SU-DHL-6 (cell line): ENCODE results near the gene FUOM.

Experiments
- H2AFZ ChIP-seq: fragments of 200-600 bp; sonication (generic); 2 replicates; pipeline ENCODE4 v1.6.1; 2014; ENCODE audit warnings: low read depth, mild to moderate bottlenecking, moderate library complexity, mixed read lengths, antibody characterized with exemption, low read length; ENCODE audit not compliant: severe bottlenecking
- H3F3A ChIP-seq: fragments of 200-600 bp; shearing (Covaris generic); 2 replicates; pipeline ENCODE4 v1.6.0; 2016; ENCODE audit warnings: antibody characterized with exemption, mild to moderate bottlenecking; ENCODE audit not compliant: insufficient read depth
- H3K27ac ChIP-seq: fragments of 200-600 bp; sonication (generic); 2 replicates; pipeline ENCODE4 v1.5.1; 2016; ENCODE audit warnings: low read depth, mild to moderate bottlenecking, low read length, moderate library complexity, mixed read lengths
- H3K27me3 ChIP-seq: fragments of 200-600 bp; sonication (generic), shearing (Covaris generic); 2 replicates; pipeline ENCODE4 v1.6.0; 2014; ENCODE audit warnings: mild to moderate bottlenecking, low read length
- H3K36me3 ChIP-seq: fragments of 200-600 bp; sonication (generic); 2 replicates; pipeline ENCODE4 v1.6.1; 2014; ENCODE audit warnings: mild to moderate bottlenecking, low read length, mixed read lengths
- H3K4me2 ChIP-seq: fragments of 300-600, 200-600 bp; shearing (Covaris generic), sonication (generic); 2 replicates; pipeline ENCODE4 v1.6.0; 2014; ENCODE audit warnings: low read length, low read depth, mild to moderate bottlenecking; ENCODE audit not compliant: poor library complexity, severe bottlenecking
- H3K4me3 ChIP-seq: fragments of 200-600 bp; sonication (generic); 2 replicates; pipeline ENCODE4 v1.5.1; 2014; ENCODE audit warnings: antibody characterized with exemption, low read length, mild to moderate bottlenecking, mixed read lengths; ENCODE audit not compliant: insufficient read depth, poor library complexity, severe bottlenecking
- H3K79me2 ChIP-seq: fragments of 200-600 bp; sonication (generic); 2 replicates; pipeline ENCODE4 v1.6.1; 2014; ENCODE audit warnings: mild to moderate bottlenecking, low read length, moderate library complexity; ENCODE audit not compliant: insufficient read depth
- H3K9ac ChIP-seq: fragments of 200-600 bp; sonication (generic); 2 replicates; pipeline ENCODE4 v1.7.0; 2014; ENCODE audit warnings: mild to moderate bottlenecking, low read length
- H3K9me2 ChIP-seq: fragments of 200-600 bp; sonication (generic); replicated peaks from 2 replicates; pipeline ENCODE4 v1.6.1; 2014; ENCODE audit warnings: low read length; ENCODE audit not compliant: insufficient read depth
- H3K9me3 ChIP-seq: fragments of 200-600 bp; sonication (generic); 2 replicates; pipeline ENCODE4 v1.6.1; 2014; ENCODE audit warnings: low read length, mixed read lengths; ENCODE audit not compliant: insufficient read depth
- H4K20me1 ChIP-seq: fragments of 200-600 bp; sonication (generic); 2 replicates; pipeline ENCODE4 v1.6.1; 2014; ENCODE audit warnings: low read depth, mild to moderate bottlenecking, antibody characterized with exemption, low read length, moderate library complexity, mixed read lengths
- EZH2phosphoT487 ChIP-seq: fragments of 200-600 bp; sonication (generic), shearing (Covaris generic); conservative IDR thresholded peaks from 2 replicates; pipeline ENCODE4 v1.6.1; 2018; ENCODE audit warnings: mild to moderate bottlenecking, antibody characterized with exemption, low read length, moderate library complexity, mixed read lengths
- TF ChIP-seq, protein P1 (sequence below): fragments of 200-600 bp; sonication (generic); IDR thresholded peaks from one replicate; pipeline ENCODE4 v1.5.1; 2017; ENCODE audit warnings: antibody characterized with exemption, mild to moderate bottlenecking, low read length, moderate library complexity; ENCODE audit not compliant: insufficient read depth, poor library complexity, severe bottlenecking

FUOM gene

DNA sequence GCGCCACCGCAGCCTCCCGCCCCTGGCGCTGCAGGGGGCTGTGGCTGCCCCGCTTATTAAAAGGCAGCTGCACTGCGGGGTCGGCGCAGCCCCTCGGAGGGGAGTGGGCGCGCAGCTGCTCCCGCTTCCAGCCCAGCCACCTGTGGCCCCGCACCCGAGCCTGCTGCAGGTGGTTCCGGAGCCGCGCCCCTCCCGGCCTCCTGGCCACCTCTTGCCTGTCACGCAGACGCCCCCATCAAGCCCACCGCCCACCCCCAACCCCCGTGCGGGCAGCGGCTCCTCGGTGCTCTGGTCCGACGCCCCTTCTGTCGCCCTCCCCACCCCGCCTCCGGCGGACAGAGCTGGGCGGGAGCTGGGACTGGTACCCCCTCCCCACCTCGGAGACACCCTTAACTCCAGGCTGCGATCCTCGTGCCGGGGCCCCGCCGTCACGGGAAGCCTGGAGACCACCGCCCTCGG lies 21.7 kb downstream of the FUOM start:
- no peaks in the 10 kb centered on the region for H3K36me3 ChIP-seq
- no peak overlapping the region for H3K9ac ChIP-seq
- H3K27ac ChIP-seq = no peak overlapping the region
- H2AFZ ChIP-seq = no peak overlapping the region
- H3K4me2 ChIP-seq = no peak overlapping the region
- H3K9me2 ChIP-seq = no peaks in the 10 kb centered on the region
- no peaks in the 10 kb centered on the region for H4K20me1 ChIP-seq
- TF ChIP-seq, protein P1, sequence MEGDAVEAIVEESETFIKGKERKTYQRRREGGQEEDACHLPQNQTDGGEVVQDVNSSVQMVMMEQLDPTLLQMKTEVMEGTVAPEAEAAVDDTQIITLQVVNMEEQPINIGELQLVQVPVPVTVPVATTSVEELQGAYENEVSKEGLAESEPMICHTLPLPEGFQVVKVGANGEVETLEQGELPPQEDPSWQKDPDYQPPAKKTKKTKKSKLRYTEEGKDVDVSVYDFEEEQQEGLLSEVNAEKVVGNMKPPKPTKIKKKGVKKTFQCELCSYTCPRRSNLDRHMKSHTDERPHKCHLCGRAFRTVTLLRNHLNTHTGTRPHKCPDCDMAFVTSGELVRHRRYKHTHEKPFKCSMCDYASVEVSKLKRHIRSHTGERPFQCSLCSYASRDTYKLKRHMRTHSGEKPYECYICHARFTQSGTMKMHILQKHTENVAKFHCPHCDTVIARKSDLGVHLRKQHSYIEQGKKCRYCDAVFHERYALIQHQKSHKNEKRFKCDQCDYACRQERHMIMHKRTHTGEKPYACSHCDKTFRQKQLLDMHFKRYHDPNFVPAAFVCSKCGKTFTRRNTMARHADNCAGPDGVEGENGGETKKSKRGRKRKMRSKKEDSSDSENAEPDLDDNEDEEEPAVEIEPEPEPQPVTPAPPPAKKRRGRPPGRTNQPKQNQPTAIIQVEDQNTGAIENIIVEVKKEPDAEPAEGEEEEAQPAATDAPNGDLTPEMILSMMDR = no peak
- no peak for TF ChIP-seq EZH2phosphoT487
- H3K9me3 ChIP-seq = no peaks in the 10 kb centered on the region; the same call in 1 of the 2 replicates
- H3K4me3 ChIP-seq = no peak overlapping the region
- H3K79me2 ChIP-seq = no peaks in the 10 kb centered on the region
- H3F3A ChIP-seq = no peaks in the 10 kb centered on the region
- H3K27me3 ChIP-seq = no peaks in the 10 kb centered on the region

DNA sequence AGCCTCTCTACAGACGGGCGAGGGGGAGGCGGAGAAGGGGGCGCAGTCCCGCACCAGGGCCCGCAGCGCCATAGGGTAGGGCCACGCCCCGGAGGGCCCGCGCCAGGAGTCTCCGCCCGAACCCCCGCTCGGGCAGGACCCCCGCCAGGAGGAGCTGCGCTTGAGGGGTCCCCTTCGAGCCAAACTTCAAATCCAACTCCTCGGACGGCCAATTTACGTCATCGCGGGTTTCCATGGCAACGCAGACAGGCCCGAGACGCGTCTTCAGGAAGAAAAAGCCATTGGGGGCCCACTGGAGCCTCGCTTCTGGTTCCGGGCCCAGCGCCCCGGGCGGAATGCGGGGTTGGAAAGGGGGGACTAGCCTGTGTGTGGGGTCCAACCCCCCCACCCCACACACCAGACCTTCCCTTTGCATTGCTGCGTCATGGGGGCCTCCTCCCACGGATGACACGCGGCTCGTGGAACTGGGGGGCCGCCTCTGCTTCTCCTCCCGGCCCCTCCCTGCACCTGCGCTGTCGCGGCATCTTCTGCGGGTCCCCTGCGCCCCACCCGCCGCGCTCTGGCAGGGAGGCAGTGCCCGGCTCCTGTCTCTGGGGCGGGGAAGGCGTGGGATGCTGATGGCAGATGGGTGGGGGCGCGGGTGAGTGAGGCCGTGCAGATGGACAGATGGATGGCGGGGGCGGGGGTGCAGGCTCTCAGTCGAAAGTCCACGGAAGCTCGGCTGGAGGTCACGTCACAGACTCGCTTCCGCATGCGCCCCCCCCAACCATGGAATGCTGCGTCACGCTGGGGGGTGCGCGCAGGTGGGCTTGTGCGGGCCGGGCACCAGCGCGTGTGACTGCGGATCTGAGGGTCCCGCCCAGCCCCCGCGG lies 22.3 kb downstream of the FUOM start:
- no peak overlapping the region for H3K4me3 ChIP-seq
- no peaks in the 10 kb centered on the region for H3K36me3 ChIP-seq
- no peak for TF ChIP-seq EZH2phosphoT487
- TF ChIP-seq, protein P1 = no peak
- H3K79me2 ChIP-seq = no peaks in the 10 kb centered on the region
- H3K27me3 ChIP-seq = no peaks in the 10 kb centered on the region
- no peak overlapping the region for H2AFZ ChIP-seq
- H3F3A ChIP-seq = no peaks in the 10 kb centered on the region
- no peak overlapping the region for H3K4me2 ChIP-seq
- no peaks in the 10 kb centered on the region for H3K9me2 ChIP-seq
- H3K27ac ChIP-seq = no peak overlapping the region
- H3K9ac ChIP-seq = no peak overlapping the region
- H4K20me1 ChIP-seq = no peaks in the 10 kb centered on the region
- H3K9me3 ChIP-seq = no peaks in the 10 kb centered on the region; the same call in 1 of the 2 replicates

DNA sequence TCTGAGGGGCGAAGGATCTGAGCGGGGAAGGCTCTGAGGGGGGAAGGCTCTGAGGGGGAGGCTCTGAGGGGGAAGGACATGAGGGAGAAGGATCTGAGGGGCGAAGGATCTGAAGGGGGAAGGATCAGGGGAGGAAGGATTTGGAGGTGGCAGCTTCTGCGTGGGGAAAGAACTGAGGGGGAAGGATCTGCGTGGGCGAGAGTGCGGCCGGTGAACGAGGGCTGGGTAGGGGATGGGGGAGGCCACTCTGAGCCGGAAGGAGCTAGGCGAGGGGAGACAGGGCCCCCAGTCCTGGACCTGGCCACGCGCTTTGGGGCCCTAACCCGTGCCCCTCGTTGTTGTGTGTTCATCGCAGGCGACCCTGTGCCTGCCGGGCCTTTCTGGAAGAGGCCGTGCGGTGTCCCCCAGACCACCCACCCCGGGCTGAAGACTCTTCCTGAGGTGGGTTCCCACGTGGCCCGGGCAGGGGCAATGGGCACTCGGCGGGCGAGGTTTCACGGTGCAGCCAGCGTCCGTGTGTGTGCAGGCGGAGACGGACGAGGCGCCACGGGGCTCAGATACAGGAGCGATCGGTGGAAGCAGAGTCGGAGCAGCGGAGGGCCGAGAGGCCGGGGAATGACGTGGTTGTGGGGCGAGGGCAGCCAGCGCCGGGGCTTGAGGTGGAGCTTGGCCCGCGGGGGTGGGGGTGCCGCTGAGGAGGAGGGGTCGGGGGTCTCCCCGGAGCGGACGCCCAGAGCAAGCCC lies 23.1 kb downstream of the FUOM start:
- Histone ChIP-seq H3K27me3 (no peaks in the 10 kb centered on the region), H3K27ac (no peak overlapping the region), H2AFZ (no peak overlapping the region), H3K9ac (no peak overlapping the region), H3K9me2 (no peaks in the 10 kb centered on the region), H3K36me3 (no peaks in the 10 kb centered on the region), H3K9me3 (no peaks in the 10 kb centered on the region; the same call in 1 of the 2 replicates), H3K4me3 (no peak overlapping the region), H3F3A (no peaks in the 10 kb centered on the region), H3K4me2 (no peak overlapping the region), H4K20me1 (no peaks in the 10 kb centered on the region), H3K79me2 (no peaks in the 10 kb centered on the region)
- TF ChIP-seq, protein P1 = no peak
- no peak for TF ChIP-seq EZH2phosphoT487
